ENCODE data around the gene GSE1. TPM values are rescaled to one million over a fixed set of nuclear protein-coding genes. Genes with fewer than 3 reads are reported as not detected.

The GSE1 gene
- total and polyA plus RNA-seq, 9 of the 15 experiments (the other 6 are each of a cell fraction or from before 2014, with no cell fraction given) = 12.2 to 244 (median 57.9) TPM

DNA sequence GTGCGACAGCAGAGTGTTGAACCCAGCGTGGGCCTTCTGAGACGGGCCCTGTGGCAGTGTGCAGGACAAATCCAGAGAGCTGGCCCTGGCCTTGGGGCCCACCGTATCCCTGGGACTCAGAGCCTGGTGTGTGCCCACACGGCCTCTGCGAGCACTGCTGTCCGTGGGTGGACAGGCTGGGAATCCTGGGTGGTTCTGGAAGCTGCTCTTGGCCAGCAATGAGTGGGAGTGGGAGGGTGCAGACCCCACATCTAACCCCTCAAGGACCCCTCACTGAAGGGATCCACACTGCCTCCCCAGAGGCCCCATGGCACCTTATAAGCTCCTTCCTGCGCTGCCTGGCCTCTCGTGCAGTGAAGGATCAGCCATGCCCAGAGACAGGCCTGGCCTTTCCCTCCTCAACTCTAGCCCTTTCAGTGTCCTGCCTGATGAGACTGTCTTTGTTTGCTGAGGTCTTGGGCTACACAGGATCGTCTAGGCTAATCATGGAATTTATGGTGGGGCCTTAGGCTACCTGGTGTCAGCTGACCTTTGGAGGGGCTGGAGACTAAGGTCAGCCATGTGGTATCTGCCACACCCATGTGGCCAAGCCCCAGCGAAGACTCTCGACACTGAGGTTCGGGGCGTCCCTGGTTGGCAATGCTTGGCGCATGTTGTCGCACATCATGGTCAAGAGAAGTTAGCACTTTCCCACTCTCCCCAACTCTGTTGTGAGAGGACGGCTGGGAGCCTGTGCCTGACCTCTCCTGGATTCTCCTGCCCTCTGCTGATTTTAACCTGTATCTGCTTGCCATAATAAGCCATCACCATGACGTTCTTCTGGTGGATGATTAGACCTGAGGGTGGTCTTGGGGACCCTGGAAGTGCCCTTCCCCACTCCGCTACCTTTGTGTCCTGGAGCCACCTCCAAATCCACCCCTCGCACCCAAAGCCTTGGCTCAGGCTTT is 92.1 kb downstream of the GSE1 start:
- CTCF ChIA-PET (ENCODE audit: low intra/inter-chr PET ratio) = interaction anchor here (1.3 kb wide), 1 partner anchor 46 kb away, joined by 3 read pairs; no protein-coding TSS in a partner anchor
- BruUV-seq (replicated peaks) = no TSS peak
- no peak for TF ChIP-seq KLF6 (CRISPR knock-in tag; IDR thresholded peaks at IDR 0.05; ENCODE audit: borderline replicate concordance)
- TF ChIP-seq CTCF (IDR thresholded peaks at IDR 0.05 in 2 of 3, conservative IDR thresholded peaks at IDR 0.05 in 1 of 3; ENCODE audit: insufficient read depth in 2 of 3, low read depth in 1 of 3, low read length in 3 of 3) = peak in 2 of 3 experiments; percentile 32 to 39; a peak in 3 of 6 replicates
- no peak for TF ChIP-seq DIDO1 (tag; IDR thresholded peaks at IDR 0.05; ENCODE audit: low read depth)
- no peak for TF ChIP-seq ETV1 (tag; conservative IDR thresholded peaks at IDR 0.05; ENCODE audit: low read depth)
- TF ChIP-seq SNIP1 (IDR thresholded peaks at IDR 0.05; ENCODE audit: low read depth) = no peak
- TF ChIP-seq MAX (CRISPR knock-in tag; IDR thresholded peaks at IDR 0.05) = 0 out of 2 replicates have a peak, but pooled peaks have one; percentile 32
- no peak for TF ChIP-seq ARID1B (IDR thresholded peaks at IDR 0.05)
- no peak for TF ChIP-seq ZNF609 (CRISPR knock-in tag; IDR thresholded peaks at IDR 0.05; ENCODE audit: borderline replicate concordance)
- no peak for TF ChIP-seq HEY1 (CRISPR knock-in tag; IDR thresholded peaks at IDR 0.05; ENCODE audit: borderline replicate concordance)
- no peak for TF ChIP-seq EWSR1 (IDR thresholded peaks at IDR 0.05; ENCODE audit: borderline replicate concordance, low read depth, partially characterized antibody)
- TF ChIP-seq C11orf30 (IDR thresholded peaks at IDR 0.05; ENCODE audit: low read depth) = no peak
- TF ChIP-seq SMAD3 (CRISPR knock-in tag; conservative IDR thresholded peaks at IDR 0.05) = no peak
- no peak overlapping the region for H3K4me3 ChIP-seq
- H3K4me2 ChIP-seq (ENCODE audit: insufficient read depth, low read length) = no peak overlapping the region
- WGBS (ENCODE audit: insufficient coverage, low coverage, missing lambda C conversion rate) = 45% methylated on average over 17 of the region's 20 CpGs
- intact Hi-C loops (cut with micrococcal nuclease) (no loop called here), in situ Hi-C loops (cut with MboI) (no loop called here)
- H2AFZ ChIP-seq (ENCODE audit: low read depth, low read length) = no peak overlapping the region
- no peaks in the 10 kb centered on the region for H3K79me2 ChIP-seq (ENCODE audit: control insufficient read depth, insufficient read depth, low read length)
- peaks cover 8% of the 10 kb centered on the region; the same call in 1 of the 2 replicates for H4K20me1 ChIP-seq (replicated peaks; ENCODE audit: control insufficient read depth, insufficient read depth, low read length)
- ATAC-seq (peak; percentile 41; the same call in 2 of the 3 replicates), DNase-seq (ENCODE audit: extremely low read depth in 1 of 4, low spot score in 3 of 4) (no peak), FAIRE-seq (peak; percentile 19)
- POLR2A ChIA-PET = no interaction called here
- peaks cover 5% of the 10 kb centered on the region for H3K9me3 ChIP-seq (replicated peaks; ENCODE audit: control insufficient read depth, insufficient read depth, low read depth, low read length)
- H3K27ac ChIP-seq (ENCODE audit: extremely low read depth, low read depth, low read length) = no peak overlapping the region
- no peaks in the 10 kb centered on the region for H3K9me1 ChIP-seq (ENCODE audit: control insufficient read depth, insufficient read depth, low read length)
- no peaks in the 10 kb centered on the region for H3K36me3 ChIP-seq (ENCODE audit: control insufficient read depth, insufficient read depth, low read length)
- peaks cover 14 to 29% of the 10 kb centered on the region in 2 experiments for H3K27me3 ChIP-seq (ENCODE audit: control insufficient read depth in 2 of 2, insufficient read depth in 2 of 2, low read length in 2 of 2)
- H3K4me1 ChIP-seq (replicated peaks in 1 of 2; ENCODE audit: control insufficient read depth in 2 of 2, insufficient read depth in 2 of 2, low read length in 2 of 2) = peaks cover 0 to 18% of the 10 kb centered on the region in 2 experiments; a peak in 3 of 5 replicates
- H3K9ac ChIP-seq (ENCODE audit: insufficient read depth in 1 of 2, low read depth in 2 of 2, low read length in 2 of 2) = peak overlapping the region in 1 of 2 experiments; percentile 60; a peak in 1 of 4 replicates
